ENCODE results near the gene OCLN.
A peak's percentile ranks its signal among the peaks of the same experiment; 100 is the strongest.
"Not testable (repeated sequence)": the region's sequence is repeated elsewhere in the genome, so short reads cannot be mapped to it uniquely, and the experiment has no call there.

The OCLN gene

GRCh38 chr5:69492391-69492922 lies at the start of gene OCLN:
Gene OCLN (plus strand): TSS chr5:69492790. CDS start chr5:69504245, 11,455 bp downstream.
- Mint-ChIP-seq H3K4me3 (peak within 1 kb of the TSS; percentile 69), H3K27ac (no peak within 1 kb of the TSS), H3K36me3 (no peaks in the 10 kb centered on the region), H3K9me3 (no peaks in the 10 kb centered on the region), H3K4me1 (peaks cover 13% of the 10 kb centered on the region)
- DNase-seq (ENCODE audit: low spot score in 2 of 2) = peak in 1 of 2 donors; percentile 53
- ATAC-seq = peak; percentile 58

GRCh38 chr5:69444127-69444754 lies 48.3 kb upstream of the OCLN start:
- H3K9me3 Mint-ChIP-seq = no peaks in the 10 kb centered on the region
- no peak overlapping the region for H3K4me3 Mint-ChIP-seq
- peak overlapping the region; percentile 50 for H3K27ac Mint-ChIP-seq
- DNase-seq (ENCODE audit: low spot score in 2 of 2) (no peak), ATAC-seq (no peak)
- H3K4me1 Mint-ChIP-seq = no peaks in the 10 kb centered on the region
- H3K36me3 Mint-ChIP-seq = no peaks in the 10 kb centered on the region

GRCh38 chr5:69449511-69449910 lies 43.1 kb upstream of the OCLN start:
- Mint-ChIP-seq H3K4me3 (no peak overlapping the region), H3K27ac (no peak overlapping the region), H3K36me3 (no peaks in the 10 kb centered on the region), H3K4me1 (no peaks in the 10 kb centered on the region), H3K9me3 (no peaks in the 10 kb centered on the region)
- DNase-seq (ENCODE audit: low spot score in 2 of 2) (no peak), ATAC-seq (no peak)

GRCh38 chr5:69450116-69450515 lies 42.5 kb upstream of the OCLN start:
- Mint-ChIP-seq H3K9me3 (no peaks in the 10 kb centered on the region), H3K36me3 (no peaks in the 10 kb centered on the region), H3K4me3 (no peak overlapping the region), H3K4me1 (no peaks in the 10 kb centered on the region), H3K27ac (no peak overlapping the region)
- DNase-seq (ENCODE audit: low spot score in 2 of 2) (no peak), ATAC-seq (no peak)

- not testable (repeated sequence) for H3K27ac Mint-ChIP-seq
Measured at GRCh38 chr5:69450527-69450926, 42.1 kb upstream of the OCLN start.

GRCh38 chr5:69451941-69452647 lies 40.5 kb upstream of the OCLN start:
- no peak for DNase-seq (ENCODE audit: low spot score in 2 of 2)
- no peaks in the 10 kb centered on the region for H3K4me1 Mint-ChIP-seq
- no peak overlapping the region for H3K4me3 Mint-ChIP-seq
- H3K27ac Mint-ChIP-seq = no peak overlapping the region
- ATAC-seq = no peak
- H3K9me3 Mint-ChIP-seq = no peaks in the 10 kb centered on the region
- H3K36me3 Mint-ChIP-seq = no peaks in the 10 kb centered on the region

More at GRCh38 chr5:69450527-69450926, 42.1 kb upstream of the OCLN start:
- not testable (repeated sequence) for H3K9me3 Mint-ChIP-seq; ATAC-seq; H3K36me3 Mint-ChIP-seq; H3K4me1 Mint-ChIP-seq; H3K4me3 Mint-ChIP-seq; DNase-seq (ENCODE audit: low spot score in 2 of 2)

- DNase-seq (ENCODE audit: low spot score in 2 of 2); H3K27ac Mint-ChIP-seq; H3K4me3 Mint-ChIP-seq; H3K4me1 Mint-ChIP-seq; H3K36me3 Mint-ChIP-seq; ATAC-seq; H3K9me3 Mint-ChIP-seq: not testable (repeated sequence)
Measured at GRCh38 chr5:69453487-69453886, 39.1 kb upstream of the OCLN start.

- H3K27ac Mint-ChIP-seq = no peak overlapping the region
- ATAC-seq = no peak
- no peaks in the 10 kb centered on the region for H3K4me1 Mint-ChIP-seq
- H3K9me3 Mint-ChIP-seq = no peaks in the 10 kb centered on the region
- DNase-seq (ENCODE audit: low spot score in 2 of 2) = no peak
- no peaks in the 10 kb centered on the region for H3K36me3 Mint-ChIP-seq
- no peak overlapping the region for H3K4me3 Mint-ChIP-seq
Measured at GRCh38 chr5:69454460-69455249, 37.9 kb upstream of the OCLN start.

GRCh38 chr5:69455428-69455988 lies 37.1 kb upstream of the OCLN start:
- not testable (repeated sequence) for H3K4me1 Mint-ChIP-seq; DNase-seq (ENCODE audit: low spot score in 2 of 2); ATAC-seq; H3K27ac Mint-ChIP-seq; H3K4me3 Mint-ChIP-seq; H3K9me3 Mint-ChIP-seq; H3K36me3 Mint-ChIP-seq

- H3K4me3 Mint-ChIP-seq = no peak overlapping the region
- H3K4me1 Mint-ChIP-seq = no peaks in the 10 kb centered on the region
- H3K9me3 Mint-ChIP-seq = no peaks in the 10 kb centered on the region
- H3K36me3 Mint-ChIP-seq = no peaks in the 10 kb centered on the region
- DNase-seq (ENCODE audit: low spot score in 2 of 2) = no peak
- no peak for ATAC-seq
- no peak overlapping the region for H3K27ac Mint-ChIP-seq
Measured at GRCh38 chr5:69462170-69462569, 30.4 kb upstream of the OCLN start.

GRCh38 chr5:69466375-69466774 lies 26.2 kb upstream of the OCLN start:
- H3K9me3 Mint-ChIP-seq; H3K4me1 Mint-ChIP-seq; H3K27ac Mint-ChIP-seq; ATAC-seq; H3K36me3 Mint-ChIP-seq; H3K4me3 Mint-ChIP-seq; DNase-seq (ENCODE audit: low spot score in 2 of 2): not testable (repeated sequence)

- no peak for DNase-seq (ENCODE audit: low spot score in 2 of 2)
- H3K36me3 Mint-ChIP-seq = no peaks in the 10 kb centered on the region
- no peaks in the 10 kb centered on the region for H3K9me3 Mint-ChIP-seq
- no peak for ATAC-seq
- no peaks in the 10 kb centered on the region for H3K4me1 Mint-ChIP-seq
- H3K27ac Mint-ChIP-seq = no peak overlapping the region
- H3K4me3 Mint-ChIP-seq = no peak overlapping the region
Measured at GRCh38 chr5:69467442-69468225, 25.0 kb upstream of the OCLN start.

GRCh38 chr5:69468631-69469030 lies 24.0 kb upstream of the OCLN start:
- Mint-ChIP-seq H3K4me3 (no peak overlapping the region), H3K36me3 (no peaks in the 10 kb centered on the region), H3K27ac (no peak overlapping the region), H3K9me3 (no peaks in the 10 kb centered on the region), H3K4me1 (no peaks in the 10 kb centered on the region)
- ATAC-seq (no peak), DNase-seq (ENCODE audit: low spot score in 2 of 2) (no peak)

- not testable (repeated sequence) for H3K9me3 Mint-ChIP-seq; H3K36me3 Mint-ChIP-seq; H3K4me1 Mint-ChIP-seq; DNase-seq (ENCODE audit: low spot score in 2 of 2); H3K27ac Mint-ChIP-seq; H3K4me3 Mint-ChIP-seq; ATAC-seq
Measured at GRCh38 chr5:69471516-69471915, 21.1 kb upstream of the OCLN start.
